KMS-11 (cell line): Measurements from ENCODE around the gene SHISA2.

ENCODE experiments used
- H2AFZ ChIP-seq: fragments of 200-600 bp; sonication (generic); 2 replicates; pipeline ENCODE4 v1.6.1; 2016; ENCODE audit warnings: antibody characterized with exemption, mixed run types, low read depth
- H3K27ac ChIP-seq: fragments of 200-600 bp; sonication (generic); 2 replicates; pipeline ENCODE4 v1.6.1; 2016; ENCODE audit warnings: mild to moderate bottlenecking, mixed run types
- H3K27me3 ChIP-seq: fragments of 200-600 bp; sonication (generic); 2 replicates; pipeline ENCODE4 v1.6.1; 2017; ENCODE audit warnings: mild to moderate bottlenecking, low read depth, mixed run types, moderate library complexity; ENCODE audit not compliant: insufficient read depth
- H3K36me3 ChIP-seq: fragments of 200-600 bp; sonication (generic); 2 replicates; pipeline ENCODE4 v1.6.1; 2017; ENCODE audit warnings: mild to moderate bottlenecking, mixed run types; ENCODE audit not compliant: insufficient read depth
- H3K4me1 ChIP-seq: fragments of 200-600 bp; sonication (generic); 2 replicates; pipeline ENCODE4 v1.6.1; 2016; ENCODE audit warnings: mild to moderate bottlenecking, low read depth, mixed run types; ENCODE audit not compliant: poor library complexity, severe bottlenecking
- H3K4me2 ChIP-seq: fragments of 200-600 bp; sonication (generic); 2 replicates; pipeline ENCODE4 v1.7.0; 2016; ENCODE audit warnings: mild to moderate bottlenecking, mixed run types
- H3K4me3 ChIP-seq: fragments of 200-600 bp; sonication (generic); IDR thresholded peaks from 2 replicates; pipeline ENCODE4 v1.6.1; 2017; ENCODE audit warnings: low read depth, low read length, mixed read lengths; ENCODE audit not compliant: insufficient read depth
- H3K79me2 ChIP-seq: fragments of 200-600 bp; sonication (generic); 2 replicates; pipeline ENCODE4 v1.6.1; 2016; ENCODE audit warnings: low read depth, mixed run types; ENCODE audit not compliant: insufficient read depth
- H3K9ac ChIP-seq: fragments of 200-600 bp; sonication (generic); 2 replicates; pipeline ENCODE4 v1.6.1; 2016; ENCODE audit warnings: mild to moderate bottlenecking, mixed run types
- H4K20me1 ChIP-seq: fragments of 200-600 bp; sonication (generic); 2 replicates; pipeline ENCODE4 v1.6.1; 2016; ENCODE audit warnings: mild to moderate bottlenecking, mixed run types; ENCODE audit not compliant: insufficient read depth
- TF ChIP-seq, protein P1 (sequence below): fragments of 200-600 bp; sonication (generic); conservative IDR thresholded peaks from 2 replicates; pipeline ENCODE4 v1.6.1; 2017; ENCODE audit warnings: low read depth, mild to moderate bottlenecking, antibody characterized with exemption, low read length, moderate library complexity, mixed read lengths

Gene SHISA2

DNA sequence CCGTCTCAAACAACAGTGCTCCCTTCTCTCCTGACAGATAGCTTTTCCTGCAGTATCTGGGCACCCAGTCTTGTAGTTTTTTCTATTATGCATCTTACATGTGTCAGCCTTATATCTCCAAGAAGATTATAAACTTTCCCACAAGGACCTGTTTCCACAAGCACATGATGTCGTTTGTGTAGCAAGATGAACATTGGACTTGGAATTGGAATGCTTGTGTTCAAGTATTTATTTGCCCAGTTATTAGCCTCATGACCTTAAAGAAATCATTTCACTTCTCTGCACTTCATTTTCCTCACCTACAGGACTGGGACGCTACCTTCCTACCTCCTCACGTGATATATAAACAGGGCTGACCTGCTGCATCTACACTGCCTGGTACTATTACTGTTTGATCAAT, 21.5 kb downstream of the SHISA2 start:
- H3K4me1 ChIP-seq: no peaks in the 10 kb centered on the region
- TF ChIP-seq, protein P1, sequence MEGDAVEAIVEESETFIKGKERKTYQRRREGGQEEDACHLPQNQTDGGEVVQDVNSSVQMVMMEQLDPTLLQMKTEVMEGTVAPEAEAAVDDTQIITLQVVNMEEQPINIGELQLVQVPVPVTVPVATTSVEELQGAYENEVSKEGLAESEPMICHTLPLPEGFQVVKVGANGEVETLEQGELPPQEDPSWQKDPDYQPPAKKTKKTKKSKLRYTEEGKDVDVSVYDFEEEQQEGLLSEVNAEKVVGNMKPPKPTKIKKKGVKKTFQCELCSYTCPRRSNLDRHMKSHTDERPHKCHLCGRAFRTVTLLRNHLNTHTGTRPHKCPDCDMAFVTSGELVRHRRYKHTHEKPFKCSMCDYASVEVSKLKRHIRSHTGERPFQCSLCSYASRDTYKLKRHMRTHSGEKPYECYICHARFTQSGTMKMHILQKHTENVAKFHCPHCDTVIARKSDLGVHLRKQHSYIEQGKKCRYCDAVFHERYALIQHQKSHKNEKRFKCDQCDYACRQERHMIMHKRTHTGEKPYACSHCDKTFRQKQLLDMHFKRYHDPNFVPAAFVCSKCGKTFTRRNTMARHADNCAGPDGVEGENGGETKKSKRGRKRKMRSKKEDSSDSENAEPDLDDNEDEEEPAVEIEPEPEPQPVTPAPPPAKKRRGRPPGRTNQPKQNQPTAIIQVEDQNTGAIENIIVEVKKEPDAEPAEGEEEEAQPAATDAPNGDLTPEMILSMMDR: no peak
- no peaks in the 10 kb centered on the region for H3K36me3 ChIP-seq
- H2AFZ ChIP-seq: no peak overlapping the region
- no peak overlapping the region for H3K4me3 ChIP-seq
- H3K79me2 ChIP-seq: no peaks in the 10 kb centered on the region
- no peak overlapping the region for H3K9ac ChIP-seq
- no peak overlapping the region for H3K27ac ChIP-seq
- H3K4me2 ChIP-seq: no peak overlapping the region
- no peaks in the 10 kb centered on the region for H4K20me1 ChIP-seq
- H3K27me3 ChIP-seq: no peaks in the 10 kb centered on the region

GRCh38 chr13:26029581-26030136, 22.2 kb downstream of the SHISA2 start:
- TF ChIP-seq, protein P1: no peak
- no peak overlapping the region for H3K4me2 ChIP-seq
- no peaks in the 10 kb centered on the region for H3K79me2 ChIP-seq
- H4K20me1 ChIP-seq: no peaks in the 10 kb centered on the region
- no peak overlapping the region for H3K4me3 ChIP-seq
- no peaks in the 10 kb centered on the region for H3K27me3 ChIP-seq
- no peak overlapping the region for H3K9ac ChIP-seq
- H3K4me1 ChIP-seq: no peaks in the 10 kb centered on the region
- H3K36me3 ChIP-seq: no peaks in the 10 kb centered on the region
- H2AFZ ChIP-seq: no peak overlapping the region
- no peak overlapping the region for H3K27ac ChIP-seq

DNA sequence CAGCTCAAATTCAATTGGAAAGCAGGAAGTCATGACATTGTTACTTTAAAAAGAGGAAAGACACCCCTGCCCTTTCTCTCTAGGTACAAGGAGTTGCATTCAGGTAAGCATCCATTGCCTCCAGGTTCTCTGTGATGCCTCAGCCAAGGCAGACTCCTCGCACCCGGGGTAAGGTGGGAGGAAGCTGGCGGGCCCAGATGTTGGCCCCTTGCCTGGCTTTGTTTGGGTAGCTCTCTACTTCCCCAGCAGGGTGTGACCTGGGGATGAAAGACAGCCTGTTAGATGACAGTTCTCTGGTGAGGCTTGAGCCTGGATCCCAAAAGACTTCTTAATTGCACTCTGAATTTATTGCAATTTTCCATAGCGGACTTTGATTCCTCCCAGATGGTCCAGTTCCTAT, 25.6 kb downstream of the SHISA2 start:
- no peaks in the 10 kb centered on the region for H3K79me2 ChIP-seq
- H2AFZ ChIP-seq: no peak overlapping the region
- TF ChIP-seq, protein P1: no peak
- H3K36me3 ChIP-seq: no peaks in the 10 kb centered on the region
- no peaks in the 10 kb centered on the region for H4K20me1 ChIP-seq
- no peak overlapping the region for H3K4me2 ChIP-seq
- H3K27me3 ChIP-seq: no peaks in the 10 kb centered on the region
- no peak overlapping the region for H3K27ac ChIP-seq
- no peak overlapping the region for H3K9ac ChIP-seq
- H3K4me1 ChIP-seq: no peaks in the 10 kb centered on the region
- H3K4me3 ChIP-seq: no peak overlapping the region

DNA sequence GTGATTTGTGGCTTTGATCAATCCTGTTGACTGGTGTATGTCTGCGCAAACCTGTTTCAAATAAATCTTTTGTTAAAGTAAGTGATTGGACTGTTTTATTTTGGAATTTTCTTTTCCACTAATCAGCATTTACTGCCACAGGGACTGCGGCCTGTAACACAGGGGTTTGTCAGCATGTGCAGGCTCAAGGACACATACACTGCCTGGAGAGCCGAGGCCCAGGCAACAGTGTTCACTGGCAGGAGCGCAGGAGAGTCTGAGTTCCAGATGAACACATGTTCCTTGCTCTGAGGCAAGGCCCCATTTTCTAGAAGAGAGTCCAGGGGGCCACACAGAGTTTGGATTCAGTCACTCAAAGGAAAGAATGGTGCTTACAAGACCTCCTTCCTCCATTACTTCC, 26.0 kb downstream of the SHISA2 start:
- no peak overlapping the region for H3K9ac ChIP-seq
- no peaks in the 10 kb centered on the region for H3K27me3 ChIP-seq
- no peak overlapping the region for H3K4me3 ChIP-seq
- no peaks in the 10 kb centered on the region for H3K79me2 ChIP-seq
- no peak overlapping the region for H2AFZ ChIP-seq
- TF ChIP-seq, protein P1: no peak
- H3K27ac ChIP-seq: no peak overlapping the region
- no peaks in the 10 kb centered on the region for H4K20me1 ChIP-seq
- no peaks in the 10 kb centered on the region for H3K4me1 ChIP-seq
- no peaks in the 10 kb centered on the region for H3K36me3 ChIP-seq
- H3K4me2 ChIP-seq: no peak overlapping the region
